Stimulated activated CD4-positive, alpha-beta T cell treated with anti-CD3 and anti-CD28 coated beads, Interleukin-15, amount 100 ng/mL, for 24 hours (primary cell): ENCODE data around the gene ERBB2.

Experiments used
- DNase-seq: peaks from one replicate; pipeline ENCODE4 v3.0.0-alpha.2; 2020

The ERBB2 gene

GRCh38 chr17:39769974-39770587 lies 70.2 kb downstream of the ERBB2 start:
- DNase-seq: peak; percentile 75

GRCh38 chr17:39772415-39772814 lies 72.6 kb downstream of the ERBB2 start:
- no peak for DNase-seq

DNA sequence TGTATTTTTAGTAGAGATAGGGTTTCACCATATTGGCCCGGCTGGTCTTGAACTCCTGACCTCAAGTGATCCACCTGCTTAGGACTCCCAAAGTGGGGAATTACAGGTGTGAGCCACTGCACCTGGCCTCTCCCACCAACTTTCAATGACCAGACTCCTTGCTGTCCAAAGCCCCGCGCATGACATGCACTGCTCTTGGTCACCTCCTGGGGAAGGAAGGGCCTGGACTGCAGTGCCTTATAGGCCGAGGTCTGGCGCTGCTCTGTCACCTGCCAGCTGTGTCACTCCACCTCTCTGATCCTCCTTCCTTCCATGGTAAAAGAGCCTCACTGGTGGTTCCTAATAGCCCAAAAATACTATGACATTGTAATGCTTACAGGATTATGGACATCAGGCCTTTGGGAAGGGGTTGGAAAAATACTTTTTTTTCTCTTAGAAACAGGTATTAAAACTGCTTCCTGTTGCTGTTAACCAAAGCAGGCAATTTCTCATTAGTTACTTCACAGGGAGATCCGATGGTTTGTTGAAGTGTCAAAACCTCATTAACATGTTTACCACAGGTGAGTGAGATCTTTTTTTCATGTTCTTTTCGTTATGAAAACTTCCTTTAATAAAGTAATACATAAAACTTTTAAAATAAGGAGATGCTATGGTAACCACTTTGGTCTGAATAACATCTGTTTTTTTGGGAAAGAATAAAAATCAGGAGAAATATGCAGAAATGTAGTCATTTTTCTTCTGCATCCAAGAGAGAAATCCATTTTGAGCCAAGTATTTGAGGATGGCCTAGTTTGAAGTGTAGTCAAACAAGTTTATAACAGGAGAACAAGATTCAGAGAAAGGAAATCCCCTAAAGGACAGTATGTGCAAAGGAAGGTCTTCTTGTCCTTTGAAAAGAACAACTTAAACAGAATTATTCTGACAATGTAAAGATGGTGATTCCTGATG lies 73.4 kb downstream of the ERBB2 start:
- DNase-seq: no peak

DNA sequence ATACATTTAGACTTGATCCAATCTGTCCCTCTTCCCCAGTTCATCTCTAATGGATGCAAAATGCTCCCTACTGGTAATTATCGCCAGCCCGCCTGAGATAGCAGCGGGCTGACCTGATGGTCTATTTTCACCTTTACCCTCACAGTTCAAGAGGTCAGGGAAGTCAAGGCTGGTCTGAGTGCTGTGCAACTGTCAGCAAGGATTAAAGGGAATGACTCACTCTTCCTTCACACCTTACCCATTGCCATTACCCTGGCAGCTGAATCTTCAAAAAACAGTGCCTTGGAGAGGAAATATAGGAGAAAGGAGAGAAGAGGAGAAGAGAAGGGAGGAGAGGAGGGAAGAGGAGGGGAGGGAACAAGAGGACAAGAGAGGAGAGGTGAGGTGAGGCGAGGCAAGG lies 74.2 kb downstream of the ERBB2 start:
- no peak for DNase-seq

GRCh38 chr17:39775031-39775430 lies 75.2 kb downstream of the ERBB2 start:
- no peak for DNase-seq

DNA sequence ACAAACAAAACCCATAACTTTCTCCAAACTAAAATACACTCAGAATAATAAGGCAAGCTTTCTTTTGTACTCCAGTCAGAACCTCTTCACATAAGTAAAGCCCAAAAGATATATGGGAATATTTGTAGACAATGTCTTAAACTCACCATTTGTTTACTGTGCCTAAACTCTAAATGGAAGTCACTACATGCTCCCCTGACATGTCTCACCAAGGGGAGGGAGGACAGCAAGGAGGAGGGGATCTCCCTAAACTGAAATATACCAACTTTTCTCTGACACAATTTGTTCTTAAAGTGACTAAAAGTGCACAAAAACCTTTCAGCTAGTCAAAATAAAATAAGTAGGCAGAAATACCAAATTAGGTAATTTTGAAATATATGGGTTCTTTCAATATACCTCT lies 76.4 kb downstream of the ERBB2 start:
- no peak for DNase-seq

DNA sequence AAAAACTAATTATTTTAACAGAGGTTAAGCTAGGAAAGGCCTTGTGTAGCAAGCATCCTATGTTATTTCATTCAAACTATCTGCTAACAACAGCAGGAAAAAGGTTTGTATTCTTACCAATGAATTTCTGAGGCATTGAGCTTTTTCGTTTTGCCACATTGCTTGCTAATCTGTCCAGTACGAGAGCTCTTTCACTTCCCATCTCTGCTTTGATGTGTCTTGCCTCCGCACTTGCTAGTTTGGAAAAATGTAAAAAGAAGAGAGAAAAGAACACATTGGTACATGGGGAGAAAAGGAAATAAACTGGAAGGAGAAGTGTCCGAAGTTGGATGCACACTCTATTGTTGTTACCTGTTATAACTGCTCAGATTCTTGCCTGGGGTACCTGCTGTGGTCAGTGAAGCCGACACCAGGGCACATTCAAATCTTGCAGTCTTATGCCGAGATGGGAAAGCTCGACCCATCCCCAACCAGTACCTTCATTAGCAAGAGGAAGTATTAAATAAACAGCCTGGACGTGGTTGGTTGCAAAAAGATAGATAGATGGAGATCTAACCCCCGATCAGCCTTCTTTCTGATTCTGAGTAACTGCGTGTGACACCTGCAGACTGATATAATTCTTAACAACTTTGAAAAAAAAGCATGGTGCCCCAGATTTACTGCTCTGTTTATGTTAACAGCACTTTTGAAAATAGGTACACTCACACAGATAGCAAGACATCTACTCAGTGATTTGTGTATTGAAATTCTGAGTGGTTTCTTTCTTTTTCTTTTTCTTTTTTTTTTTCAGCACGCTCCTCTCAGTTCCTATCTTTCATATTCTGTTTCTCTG lies 77.9 kb downstream of the ERBB2 start:
- DNase-seq: peak; percentile 9
